MM.1S (cell line): ENCODE measurements around the gene TLR9.

Experiments used
- EZH2 ChIP-seq: fragments of 300-600 bp; sonication (generic); optimal IDR thresholded peaks from 2 replicates; pipeline ENCODE3; 2017; ENCODE audit warnings: low read depth, mild to moderate bottlenecking, antibody characterized with exemption, low read length, mixed read lengths
- EZH2phosphoT487 ChIP-seq: fragments of 300-600 bp; sonication (generic); IDR thresholded peaks from 2 replicates; pipeline ENCODE4 v1.6.1; 2018; ENCODE audit warnings: antibody characterized with exemption, low read length
- TF ChIP-seq, protein P1 (sequence below): fragments of 300-600 bp; sonication (generic); IDR thresholded peaks from 2 replicates; pipeline ENCODE4 v1.5.1; 2016; ENCODE audit warnings: antibody characterized with exemption, low read length, mixed read lengths

- TF ChIP-seq, protein P1, sequence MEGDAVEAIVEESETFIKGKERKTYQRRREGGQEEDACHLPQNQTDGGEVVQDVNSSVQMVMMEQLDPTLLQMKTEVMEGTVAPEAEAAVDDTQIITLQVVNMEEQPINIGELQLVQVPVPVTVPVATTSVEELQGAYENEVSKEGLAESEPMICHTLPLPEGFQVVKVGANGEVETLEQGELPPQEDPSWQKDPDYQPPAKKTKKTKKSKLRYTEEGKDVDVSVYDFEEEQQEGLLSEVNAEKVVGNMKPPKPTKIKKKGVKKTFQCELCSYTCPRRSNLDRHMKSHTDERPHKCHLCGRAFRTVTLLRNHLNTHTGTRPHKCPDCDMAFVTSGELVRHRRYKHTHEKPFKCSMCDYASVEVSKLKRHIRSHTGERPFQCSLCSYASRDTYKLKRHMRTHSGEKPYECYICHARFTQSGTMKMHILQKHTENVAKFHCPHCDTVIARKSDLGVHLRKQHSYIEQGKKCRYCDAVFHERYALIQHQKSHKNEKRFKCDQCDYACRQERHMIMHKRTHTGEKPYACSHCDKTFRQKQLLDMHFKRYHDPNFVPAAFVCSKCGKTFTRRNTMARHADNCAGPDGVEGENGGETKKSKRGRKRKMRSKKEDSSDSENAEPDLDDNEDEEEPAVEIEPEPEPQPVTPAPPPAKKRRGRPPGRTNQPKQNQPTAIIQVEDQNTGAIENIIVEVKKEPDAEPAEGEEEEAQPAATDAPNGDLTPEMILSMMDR, result no peak
- TF ChIP-seq EZH2phosphoT487, result no peak
- TF ChIP-seq EZH2, result no peak
These were observed 44.3 kb upstream of the TLR9 start for GRCh38 chr3:52269776-52270175.
